Measurements from ENCODE around the gene ZNF784. TPM values are rescaled to one million over a fixed set of nuclear protein-coding genes. Genes with fewer than 3 reads are reported as not detected.

ZNF784 gene
- polyA plus RNA-seq, 2 of the 4 experiments (the other 2 are of a cell fraction), result 3.5 to 6.6 TPM

DNA sequence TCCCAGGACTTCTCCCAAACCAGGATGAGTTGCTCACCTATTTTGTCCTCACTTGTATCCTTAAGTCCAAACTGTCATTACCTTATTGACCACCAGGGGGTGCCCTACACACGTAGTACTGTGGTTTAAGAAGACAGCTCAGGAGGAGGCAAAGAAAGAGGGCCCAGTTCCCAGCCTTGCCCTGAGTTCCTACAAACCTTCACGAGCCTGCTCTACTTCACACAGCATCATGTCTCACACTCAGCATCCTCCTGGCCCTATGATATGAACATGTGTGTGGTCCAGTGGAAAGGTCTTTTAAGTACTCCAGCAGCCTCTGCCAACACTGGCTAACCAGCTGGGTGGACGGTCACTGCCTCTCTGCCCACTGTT, 8.1 kb upstream of the ZNF784 start:
- WGBS (ENCODE audit: missing lambda C conversion rate), result 30% methylated on average over 3 of the region's 3 CpGs
- Histone ChIP-seq H3K4me2 (peak overlapping the region; percentile 74), H3K9me3 (no peaks in the 10 kb centered on the region), H3K4me3 (no peak overlapping the region), H3K27ac (no peak overlapping the region), H3K4me1 (peaks cover 17% of the 10 kb centered on the region)
- DNase-seq (ENCODE audit: low read depth in 1 of 2, low spot score in 1 of 2), result peak; percentile 80 to 99
- TF ChIP-seq, protein P1, sequence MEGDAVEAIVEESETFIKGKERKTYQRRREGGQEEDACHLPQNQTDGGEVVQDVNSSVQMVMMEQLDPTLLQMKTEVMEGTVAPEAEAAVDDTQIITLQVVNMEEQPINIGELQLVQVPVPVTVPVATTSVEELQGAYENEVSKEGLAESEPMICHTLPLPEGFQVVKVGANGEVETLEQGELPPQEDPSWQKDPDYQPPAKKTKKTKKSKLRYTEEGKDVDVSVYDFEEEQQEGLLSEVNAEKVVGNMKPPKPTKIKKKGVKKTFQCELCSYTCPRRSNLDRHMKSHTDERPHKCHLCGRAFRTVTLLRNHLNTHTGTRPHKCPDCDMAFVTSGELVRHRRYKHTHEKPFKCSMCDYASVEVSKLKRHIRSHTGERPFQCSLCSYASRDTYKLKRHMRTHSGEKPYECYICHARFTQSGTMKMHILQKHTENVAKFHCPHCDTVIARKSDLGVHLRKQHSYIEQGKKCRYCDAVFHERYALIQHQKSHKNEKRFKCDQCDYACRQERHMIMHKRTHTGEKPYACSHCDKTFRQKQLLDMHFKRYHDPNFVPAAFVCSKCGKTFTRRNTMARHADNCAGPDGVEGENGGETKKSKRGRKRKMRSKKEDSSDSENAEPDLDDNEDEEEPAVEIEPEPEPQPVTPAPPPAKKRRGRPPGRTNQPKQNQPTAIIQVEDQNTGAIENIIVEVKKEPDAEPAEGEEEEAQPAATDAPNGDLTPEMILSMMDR (IDR thresholded peaks at IDR 0.05), result peak; percentile 91
- TF ChIP-seq KDM5A (IDR thresholded peaks at IDR 0.05) (no peak), RAD21 (conservative IDR thresholded peaks at IDR 0.05 in 1 of 2, IDR thresholded peaks at IDR 0.05 in 1 of 2) (peak; percentile 62 to 82), SMC3 (IDR thresholded peaks at IDR 0.05) (peak; percentile 25; the same call in 1 of the 3 replicates)
- ChIA-PET CTCF (interaction anchor here (0.5 to 24.9 kb wide), 50 partner anchors 11 to 1241 kb away, joined by 3 to 363 read pairs (median 6); partner anchors contain the start of genes FIZ1, NAT14, SSC5D and TMEM238), POLR2A (interaction anchor here (0.6 to 2.3 kb wide), 7 partner anchors 8 to 225 kb away, joined by 3 to 27 read pairs (median 5); partner anchors contain the start of genes FIZ1, UBE2S, ZNF628 and ZNF784)
- ATAC-seq, result peak; percentile 70 to 81
- FAIRE-seq, result peak; percentile 93

- ATAC-seq, result no peak
These were observed 2.0 kb upstream of the ZNF784 start for GRCh38 chr19:55626350-55626749.

DNA sequence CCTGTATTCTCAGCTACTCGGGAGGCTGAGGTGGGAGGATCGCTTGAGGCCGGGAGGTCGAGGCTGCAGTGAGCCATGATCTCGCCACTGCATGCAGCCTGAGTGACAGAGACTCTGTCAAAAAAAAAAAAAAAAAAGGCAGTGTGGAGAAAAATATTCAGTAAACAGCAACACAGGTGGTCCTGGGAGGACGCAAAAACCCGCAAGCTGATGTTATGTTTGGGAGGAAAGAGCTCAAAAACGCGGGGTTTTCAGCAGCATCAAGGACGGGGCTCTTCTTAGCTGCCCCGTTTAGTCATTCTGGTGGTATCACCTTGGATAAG, 599 bp upstream of the ZNF784 start:
- no peak for FAIRE-seq
- ATAC-seq, result no peak
- POLR2A ChIA-PET, result interaction anchor here (0.6 to 3.4 kb wide), 25 partner anchors 8 to 459 kb away, joined by 3 to 33 read pairs (median 5); partner anchors contain the start of genes CCDC106, DNAAF3, FIZ1 and SSC5D
- DNase-seq (ENCODE audit: low read depth in 1 of 2, low spot score in 1 of 2), result no peak
- Histone ChIP-seq H3K4me3 (peak overlapping the region; percentile 48), H3K27ac (peak overlapping the region; percentile 89 to 93; a peak in 5 of 6 replicates), H3K9me3 (no peaks in the 10 kb centered on the region), H3K4me1 (0 out of 3 replicates have a peak, but pooled peaks cover 7% of the 10 kb centered on the region), H3K4me2 (peak overlapping the region; percentile 92)
- TF ChIP-seq, protein P1 (IDR thresholded peaks at IDR 0.05), result no peak
- TF ChIP-seq MYC (IDR thresholded peaks at IDR 0.05; ENCODE audit: borderline replicate concordance, low read length) (no peak), ELK1 (IDR thresholded peaks at IDR 0.05; ENCODE audit: low read depth, low read length) (no peak), KDM5A (IDR thresholded peaks at IDR 0.05) (no peak), POLR2AphosphoS2 (conservative IDR thresholded peaks at IDR 0.05; ENCODE audit: low read length) (no peak), CEBPB (IDR thresholded peaks at IDR 0.05) (no peak), HDAC2 (IDR thresholded peaks at IDR 0.05) (no peak), JUNB (IDR thresholded peaks at IDR 0.05) (no peak), NFE2L2 (conservative IDR thresholded peaks at IDR 0.05; ENCODE audit: low read length) (no peak), RCOR1 (IDR thresholded peaks at IDR 0.05; ENCODE audit: low read depth, low read length) (no peak)
- TF ChIP-seq, protein P2, sequence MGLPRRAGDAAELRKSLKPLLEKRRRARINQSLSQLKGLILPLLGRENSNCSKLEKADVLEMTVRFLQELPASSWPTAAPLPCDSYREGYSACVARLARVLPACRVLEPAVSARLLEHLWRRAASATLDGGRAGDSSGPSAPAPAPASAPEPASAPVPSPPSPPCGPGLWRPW (IDR thresholded peaks at IDR 0.05), result no peak
- 52% methylated on average over 11 of the region's 11 CpGs for WGBS (ENCODE audit: missing lambda C conversion rate)
- CTCF ChIA-PET, result interaction anchor here (0.6 to 24.9 kb wide), 10 partner anchors 8 to 534 kb away, joined by 3 to 363 read pairs (median 10); partner anchors contain the start of gene ZNF865

More at GRCh38 chr19:55626350-55626749, 2.0 kb upstream of the ZNF784 start:
- ChIA-PET CTCF (interaction anchor here (0.8 to 24.9 kb wide), 12 partner anchors 8 to 486 kb away, joined by 3 to 363 read pairs (median 6); partner anchors contain the start of gene ZNF865), POLR2A (interaction anchor here (0.8 kb wide), 1 partner anchor 28 kb away, joined by 3 read pairs; no protein-coding TSS in a partner anchor)
- Histone ChIP-seq H3K9me3 (no peaks in the 10 kb centered on the region), H3K27ac (no peak overlapping the region), H3K4me1 (0 out of 3 replicates have a peak, but pooled peaks cover 7% of the 10 kb centered on the region), H3K4me3 (no peak overlapping the region), H3K4me2 (no peak overlapping the region)
- FAIRE-seq, result no peak
- TF ChIP-seq HOXB5 (CRISPR knock-in tag; IDR thresholded peaks at IDR 0.05) (no peak), EP300 (IDR thresholded peaks at IDR 0.05) (no peak), RNF2 (IDR thresholded peaks at IDR 0.05; ENCODE audit: borderline replicate concordance, low read depth) (no peak), ESRRA (IDR thresholded peaks at IDR 0.05; ENCODE audit: borderline replicate concordance, low read length) (no peak), RARB (CRISPR knock-in tag; IDR thresholded peaks at IDR 0.05) (no peak), BHLHE40 (IDR thresholded peaks at IDR 0.05; ENCODE audit: low read depth, low read length) (no peak), EHF (CRISPR knock-in tag; IDR thresholded peaks at IDR 0.05) (no peak), ZFP36 (IDR thresholded peaks at IDR 0.05; ENCODE audit: borderline replicate concordance, partially characterized antibody) (no peak)
- TF ChIP-seq, protein P2 (IDR thresholded peaks at IDR 0.05), result no peak
- TF ChIP-seq, protein P3, sequence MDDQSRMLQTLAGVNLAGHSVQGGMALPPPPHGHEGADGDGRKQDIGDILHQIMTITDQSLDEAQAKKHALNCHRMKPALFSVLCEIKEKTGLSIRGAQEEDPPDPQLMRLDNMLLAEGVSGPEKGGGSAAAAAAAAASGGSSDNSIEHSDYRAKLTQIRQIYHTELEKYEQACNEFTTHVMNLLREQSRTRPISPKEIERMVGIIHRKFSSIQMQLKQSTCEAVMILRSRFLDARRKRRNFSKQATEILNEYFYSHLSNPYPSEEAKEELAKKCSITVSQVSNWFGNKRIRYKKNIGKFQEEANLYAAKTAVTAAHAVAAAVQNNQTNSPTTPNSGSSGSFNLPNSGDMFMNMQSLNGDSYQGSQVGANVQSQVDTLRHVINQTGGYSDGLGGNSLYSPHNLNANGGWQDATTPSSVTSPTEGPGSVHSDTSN (IDR thresholded peaks at IDR 0.05), result no peak
- no peak for DNase-seq (ENCODE audit: low read depth in 1 of 2, low spot score in 1 of 2)
- WGBS (ENCODE audit: missing lambda C conversion rate), result 89% methylated on average over 11 of the region's 11 CpGs

Data from A549 (cell line).